ENCODE data around the gene ZC3H7A. TPM values are rescaled to one million over a fixed set of nuclear protein-coding genes. Genes with fewer than 3 reads are reported as not detected.

Gene ZC3H7A
- total and polyA plus RNA-seq, 2 donors (not counting 1 experiment from before 2014, with no cell fraction given): 48.9 to 52.8 TPM

DNA sequence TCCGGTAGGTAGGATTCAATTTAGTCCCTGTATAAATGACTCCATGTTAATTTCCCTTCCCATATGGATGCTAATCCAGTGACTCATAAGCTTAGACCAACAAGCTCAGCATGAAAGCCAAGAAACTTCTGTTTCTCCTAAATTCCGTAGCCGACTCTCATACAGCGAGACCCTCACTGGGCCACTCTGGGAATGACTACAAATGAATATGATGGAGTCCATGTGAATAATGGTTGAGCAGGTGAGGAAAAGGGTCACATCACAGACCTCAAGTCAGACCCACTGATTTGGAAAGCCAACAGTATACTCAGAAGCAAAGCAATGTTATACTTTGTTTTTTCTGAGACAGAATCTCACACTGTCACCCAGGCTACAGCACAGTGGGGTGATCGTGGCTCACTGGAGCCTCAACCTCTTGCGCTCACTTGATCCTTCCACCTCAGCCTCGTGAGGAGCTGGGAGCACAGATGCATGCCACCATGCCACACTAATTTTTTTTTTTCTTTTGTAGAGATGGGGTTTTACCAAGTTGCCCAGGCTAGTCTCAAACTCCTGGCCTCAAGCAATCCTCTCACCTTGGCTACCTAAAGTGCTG is 39.7 kb upstream of the ZC3H7A start:
- no peak overlapping the region for H3K4me2 ChIP-seq (ENCODE audit: extremely low read depth, insufficient read depth, low read length)
- H3K36me3 ChIP-seq (ENCODE audit: control insufficient read depth, insufficient read depth, low read length): peaks cover 17% of the 10 kb centered on the region

DNA sequence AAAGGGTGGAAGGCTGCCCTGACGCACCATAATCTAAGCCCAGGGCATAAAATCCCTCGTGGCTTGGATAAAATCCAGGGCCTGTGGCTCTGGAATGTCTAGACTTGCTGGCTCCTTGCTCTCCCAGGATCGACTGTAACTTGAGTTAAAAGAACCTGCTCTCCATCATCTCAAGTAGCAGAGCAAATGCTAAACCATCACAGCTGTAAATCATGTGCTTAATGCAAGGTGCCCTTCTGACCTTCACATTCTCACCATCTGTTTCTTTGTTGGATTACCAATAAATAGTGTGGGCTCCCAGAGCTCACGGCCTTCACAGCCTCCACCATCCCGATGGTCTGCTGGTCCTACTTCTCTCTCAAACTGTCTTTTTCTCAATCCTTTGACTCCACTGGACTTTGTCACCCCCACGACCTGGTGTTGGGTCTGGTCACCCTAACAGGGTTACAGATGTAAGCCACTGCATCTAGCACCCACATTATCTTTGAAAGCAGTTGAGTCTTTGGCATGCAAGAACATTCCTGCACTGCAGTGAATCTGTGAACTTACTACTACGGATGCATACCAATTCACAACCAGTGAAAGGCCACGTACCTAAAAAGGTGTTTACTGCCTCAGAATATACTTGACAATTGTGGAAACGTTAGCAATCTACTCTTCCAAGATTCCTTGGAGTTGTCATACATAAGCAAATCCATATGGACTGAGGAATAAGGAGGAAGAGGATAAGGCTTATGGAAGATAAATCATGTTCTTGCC is 39.0 kb upstream of the ZC3H7A start:
- peak overlapping the region; percentile 41 for H3K27ac ChIP-seq (ENCODE audit: insufficient read depth, low read length)
- H3K36me3 ChIP-seq (ENCODE audit: control insufficient read depth, insufficient read depth, low read length): peaks cover 12% of the 10 kb centered on the region
- no peaks in the 10 kb centered on the region for H3K79me2 ChIP-seq (ENCODE audit: control insufficient read depth, insufficient read depth, low read length)
- peaks cover 11% of the 10 kb centered on the region for H3K4me1 ChIP-seq (ENCODE audit: control insufficient read depth, extremely low read depth, insufficient read depth, low read length)
- DNase-seq (ENCODE audit: low read depth in 2 of 2): peak; percentile 27 to 69
- H2AFZ ChIP-seq (ENCODE audit: low read length): no peak overlapping the region
- H3K4me2 ChIP-seq (ENCODE audit: extremely low read depth, insufficient read depth, low read length): no peak overlapping the region
- H3K9me3 ChIP-seq (ENCODE audit: control insufficient read depth, insufficient read depth, low read depth, low read length): no peaks in the 10 kb centered on the region
- no peaks in the 10 kb centered on the region for H3K27me3 ChIP-seq (ENCODE audit: control insufficient read depth, insufficient read depth, low read length)
- H3K4me3 ChIP-seq (replicated peaks in 1 of 4; ENCODE audit: control extremely low read depth in 1 of 4, insufficient read depth in 1 of 4, low read depth in 3 of 4, low read length in 4 of 4): no peak overlapping the region
- no peak for TF ChIP-seq EZH2 (IDR thresholded peaks at IDR 0.05; ENCODE audit: low read length, missing control alignments)
- TF ChIP-seq, protein P1, sequence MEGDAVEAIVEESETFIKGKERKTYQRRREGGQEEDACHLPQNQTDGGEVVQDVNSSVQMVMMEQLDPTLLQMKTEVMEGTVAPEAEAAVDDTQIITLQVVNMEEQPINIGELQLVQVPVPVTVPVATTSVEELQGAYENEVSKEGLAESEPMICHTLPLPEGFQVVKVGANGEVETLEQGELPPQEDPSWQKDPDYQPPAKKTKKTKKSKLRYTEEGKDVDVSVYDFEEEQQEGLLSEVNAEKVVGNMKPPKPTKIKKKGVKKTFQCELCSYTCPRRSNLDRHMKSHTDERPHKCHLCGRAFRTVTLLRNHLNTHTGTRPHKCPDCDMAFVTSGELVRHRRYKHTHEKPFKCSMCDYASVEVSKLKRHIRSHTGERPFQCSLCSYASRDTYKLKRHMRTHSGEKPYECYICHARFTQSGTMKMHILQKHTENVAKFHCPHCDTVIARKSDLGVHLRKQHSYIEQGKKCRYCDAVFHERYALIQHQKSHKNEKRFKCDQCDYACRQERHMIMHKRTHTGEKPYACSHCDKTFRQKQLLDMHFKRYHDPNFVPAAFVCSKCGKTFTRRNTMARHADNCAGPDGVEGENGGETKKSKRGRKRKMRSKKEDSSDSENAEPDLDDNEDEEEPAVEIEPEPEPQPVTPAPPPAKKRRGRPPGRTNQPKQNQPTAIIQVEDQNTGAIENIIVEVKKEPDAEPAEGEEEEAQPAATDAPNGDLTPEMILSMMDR (conservative IDR thresholded peaks at IDR 0.05 in 1 of 2, IDR thresholded peaks at IDR 0.05 in 1 of 2; ENCODE audit: low read depth in 1 of 2, low read length in 2 of 2): no peak
- no peaks in the 10 kb centered on the region for H4K20me1 ChIP-seq (ENCODE audit: control insufficient read depth, extremely low read depth, insufficient read depth, low read length)
- no peak overlapping the region for H3K9ac ChIP-seq (ENCODE audit: insufficient read depth, low read length)

More for the DNA sequence above, 39.7 kb upstream of the ZC3H7A start:
- Histone ChIP-seq H2AFZ (ENCODE audit: low read length) (no peak overlapping the region), H3K4me3 (replicated peaks in 1 of 4; ENCODE audit: control extremely low read depth in 1 of 4, insufficient read depth in 1 of 4, low read depth in 3 of 4, low read length in 4 of 4) (no peak overlapping the region), H3K27me3 (ENCODE audit: control insufficient read depth, insufficient read depth, low read length) (no peaks in the 10 kb centered on the region), H3K4me1 (ENCODE audit: control insufficient read depth, extremely low read depth, insufficient read depth, low read length) (peaks cover 11% of the 10 kb centered on the region), H3K9me3 (ENCODE audit: control insufficient read depth, insufficient read depth, low read depth, low read length) (no peaks in the 10 kb centered on the region), H3K9ac (ENCODE audit: insufficient read depth, low read length) (no peak overlapping the region), H3K27ac (ENCODE audit: insufficient read depth, low read length) (peak overlapping the region; percentile 41), H3K79me2 (ENCODE audit: control insufficient read depth, insufficient read depth, low read length) (no peaks in the 10 kb centered on the region), H4K20me1 (ENCODE audit: control insufficient read depth, extremely low read depth, insufficient read depth, low read length) (no peaks in the 10 kb centered on the region)
- TF ChIP-seq, protein P1 (conservative IDR thresholded peaks at IDR 0.05 in 1 of 2, IDR thresholded peaks at IDR 0.05 in 1 of 2; ENCODE audit: low read depth in 1 of 2, low read length in 2 of 2): no peak
- no peak for TF ChIP-seq EZH2 (IDR thresholded peaks at IDR 0.05; ENCODE audit: low read length, missing control alignments)
- peak; percentile 78 to 94 for DNase-seq (ENCODE audit: low read depth in 2 of 2)

DNA sequence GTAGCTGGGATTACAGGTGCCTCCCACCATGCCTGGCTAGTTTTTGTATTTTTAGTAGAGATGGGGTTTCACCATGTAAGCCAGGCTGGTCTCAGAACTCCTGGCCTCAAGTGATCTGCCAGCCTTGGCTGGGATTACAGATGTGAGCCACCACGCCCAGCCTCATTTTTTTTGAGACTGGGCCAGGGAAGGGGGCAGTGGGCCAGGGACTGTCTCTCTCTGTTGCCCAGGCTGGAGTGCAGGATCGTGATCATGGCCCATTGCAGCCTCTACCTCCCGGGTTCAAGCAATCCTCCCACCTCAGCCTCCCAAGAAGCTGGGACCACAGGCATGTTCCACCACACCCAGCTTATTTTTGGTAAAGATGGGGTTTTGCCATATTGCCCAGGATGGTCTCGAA is 38.3 kb upstream of the ZC3H7A start:
- no peaks in the 10 kb centered on the region for H3K9me3 ChIP-seq (ENCODE audit: control insufficient read depth, insufficient read depth, low read depth, low read length)
- TF ChIP-seq, protein P1 (conservative IDR thresholded peaks at IDR 0.05 in 1 of 2, IDR thresholded peaks at IDR 0.05 in 1 of 2; ENCODE audit: low read depth in 1 of 2, low read length in 2 of 2): no peak
- TF ChIP-seq EZH2 (IDR thresholded peaks at IDR 0.05; ENCODE audit: low read length, missing control alignments): no peak
- H3K79me2 ChIP-seq (ENCODE audit: control insufficient read depth, insufficient read depth, low read length): no peaks in the 10 kb centered on the region
- H3K9ac ChIP-seq (ENCODE audit: insufficient read depth, low read length): no peak overlapping the region
- no peak overlapping the region for H2AFZ ChIP-seq (ENCODE audit: low read length)
- peaks cover 5% of the 10 kb centered on the region for H3K36me3 ChIP-seq (ENCODE audit: control insufficient read depth, insufficient read depth, low read length)
- H3K4me1 ChIP-seq (ENCODE audit: control insufficient read depth, extremely low read depth, insufficient read depth, low read length): peaks cover 11% of the 10 kb centered on the region
- no peaks in the 10 kb centered on the region for H3K27me3 ChIP-seq (ENCODE audit: control insufficient read depth, insufficient read depth, low read length)
- H3K4me2 ChIP-seq (ENCODE audit: extremely low read depth, insufficient read depth, low read length): no peak overlapping the region
- no peaks in the 10 kb centered on the region for H4K20me1 ChIP-seq (ENCODE audit: control insufficient read depth, extremely low read depth, insufficient read depth, low read length)
- DNase-seq (ENCODE audit: low read depth in 2 of 2): no peak
- no peak overlapping the region for H3K4me3 ChIP-seq (replicated peaks in 1 of 4; ENCODE audit: control extremely low read depth in 1 of 4, insufficient read depth in 1 of 4, low read depth in 3 of 4, low read length in 4 of 4)
- H3K27ac ChIP-seq (ENCODE audit: insufficient read depth, low read length): no peak overlapping the region
